T47D (cell line): ENCODE results near the gene BAX.
"Not testable (repeated sequence)": the region's sequence is repeated elsewhere in the genome, so short reads cannot be mapped to it uniquely, and the experiment has no call there.

Experiments
- DNase-seq, 2 experiments: peaks; one replicate each; pipeline versions ENCODE4 v3.0.0 to v3.0.0-alpha.2; 2011 to 2012; ENCODE audit warnings: low read depth in 1 of 2, low spot score in 1 of 2
- JUND ChIP-seq: IDR thresholded peaks from 2 replicates; pipeline ENCODE4 v1.6.1; 2012; ENCODE audit warnings: low read depth
- in situ Hi-C: cut with HindIII; loops from 2 replicates; pipeline ENCODE4 v1.10.0; 2016; ENCODE audit warnings: low sequenced_read_pairs, low pct_unique_long_range_greater_than_20kb

Gene BAX

GRCh38 chr19:48921721-48922500 is 32.8 kb upstream of the BAX start:
- TF ChIP-seq JUND: no peak
- in situ Hi-C loops: no loop called here
- no peak for DNase-seq

GRCh38 chr19:48922548-48923490 is 31.9 kb upstream of the BAX start:
- TF ChIP-seq JUND: no peak
- in situ Hi-C loops: no loop called here
- no peak for DNase-seq

GRCh38 chr19:48925240-48925843 is 29.3 kb upstream of the BAX start:
- TF ChIP-seq JUND: no peak
- no peak for DNase-seq
- in situ Hi-C loops: no loop called here

- DNase-seq, in situ Hi-C loops: not testable (repeated sequence)
Measured at GRCh38 chr19:48925890-48926289, 28.8 kb upstream of the BAX start.

GRCh38 chr19:48926909-48927308 is 27.8 kb upstream of the BAX start:
- no peak for TF ChIP-seq JUND
- in situ Hi-C loops: no loop called here
- no peak for DNase-seq

- in situ Hi-C loops: not testable (repeated sequence)
Measured at GRCh38 chr19:48927692-48928091, 27.0 kb upstream of the BAX start.

GRCh38 chr19:48928164-48929025 is 26.3 kb upstream of the BAX start:
- in situ Hi-C loops: no loop called here
- TF ChIP-seq JUND: no peak
- DNase-seq: peak in 1 of 2 experiments; percentile 32

More at GRCh38 chr19:48927692-48928091, 27.0 kb upstream of the BAX start:
- not testable (repeated sequence) for DNase-seq

GRCh38 chr19:48933382-48933932 is 21.2 kb upstream of the BAX start, which contains the start of gene DHDH:
TSS of gene DHDH (plus strand) at chr19:48933699. CDS start at chr19:48933722, 23 bp downstream.
- peak; percentile 69 to 94 for DNase-seq
- in situ Hi-C loops: no loop called here
- no peak for TF ChIP-seq JUND

- TF ChIP-seq JUND: no peak
- in situ Hi-C loops: no loop called here
- DNase-seq: no peak
Measured at GRCh38 chr19:48934837-48935236, 19.8 kb upstream of the BAX start.

GRCh38 chr19:48935864-48936263 is 18.8 kb upstream of the BAX start:
- TF ChIP-seq JUND: no peak
- no peak for DNase-seq
- in situ Hi-C loops: no loop called here

- in situ Hi-C loops: no loop called here
- TF ChIP-seq JUND: no peak
- no peak for DNase-seq
Measured at GRCh38 chr19:48938256-48938655, 16.4 kb upstream of the BAX start.
